ENCODE data around the gene ASTN1.

Gene ASTN1

GRCh38 chr1:176869577-176869976 is 294.9 kb downstream of the ASTN1 start:
- CTCF ChIA-PET = interaction anchor here (1.2 to 3.0 kb wide), 2 partner anchors 11 to 27 kb away, joined by 3 to 13 read pairs; no protein-coding TSS in a partner anchor
- DNase-seq (ENCODE audit: extremely low spot score) = no peak
- POLR2A ChIA-PET = no interaction called here
- TF ChIP-seq CTCF (IDR thresholded peaks at IDR 0.05; ENCODE audit: control extremely low read depth, extremely low read depth, low read depth, missing control alignments) = no peak

- POLR2A ChIA-PET = no interaction called here
- TF ChIP-seq CTCF (IDR thresholded peaks at IDR 0.05; ENCODE audit: control extremely low read depth, extremely low read depth, low read depth, missing control alignments) = no peak
- CTCF ChIA-PET = no interaction called here
Observed at GRCh38 chr1:176866011-176866714, 298.3 kb downstream of the ASTN1 start.

GRCh38 chr1:176864211-176864610 is 300.3 kb downstream of the ASTN1 start:
- no peak for DNase-seq (ENCODE audit: extremely low spot score)
- ChIA-PET POLR2A (no interaction called here), CTCF (interaction anchor here (1.1 kb wide), 1 partner anchor 12 kb away, joined by 3 read pairs; no protein-coding TSS in a partner anchor)
- no peak for TF ChIP-seq CTCF (IDR thresholded peaks at IDR 0.05; ENCODE audit: control extremely low read depth, extremely low read depth, low read depth, missing control alignments)

More at GRCh38 chr1:176866011-176866714, 298.3 kb downstream of the ASTN1 start:
- no peak for DNase-seq (ENCODE audit: extremely low spot score)

DNA sequence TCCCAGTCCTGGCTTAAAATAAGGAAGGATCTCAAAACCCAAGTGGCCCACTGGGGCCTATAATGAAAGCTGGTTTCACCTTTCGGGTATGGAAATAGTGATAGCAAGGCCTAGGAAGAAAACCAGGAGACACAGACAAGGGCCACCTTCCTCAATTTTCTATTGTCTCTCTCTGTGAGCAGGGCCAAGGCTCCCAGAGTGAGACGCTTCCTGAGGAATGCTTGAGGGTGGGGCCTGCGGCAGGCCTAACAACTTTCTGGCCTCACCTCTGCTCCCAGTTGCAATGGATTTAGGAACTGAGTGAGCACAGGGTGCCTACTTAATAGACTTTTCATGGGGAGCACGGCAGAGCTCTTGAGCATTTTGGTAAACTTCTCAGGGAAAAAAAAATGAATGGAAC is 300.9 kb downstream of the ASTN1 start:
- CTCF ChIA-PET = interaction anchor here (1.1 kb wide), 1 partner anchor 12 kb away, joined by 3 read pairs; no protein-coding TSS in a partner anchor
- no peak for DNase-seq (ENCODE audit: extremely low spot score)
- POLR2A ChIA-PET = no interaction called here
- no peak for TF ChIP-seq CTCF (IDR thresholded peaks at IDR 0.05; ENCODE audit: control extremely low read depth, extremely low read depth, low read depth, missing control alignments)

- ChIA-PET POLR2A (no interaction called here), CTCF (no interaction called here)
- TF ChIP-seq CTCF (IDR thresholded peaks at IDR 0.05; ENCODE audit: control extremely low read depth, extremely low read depth, low read depth, missing control alignments) = no peak
- no peak for DNase-seq (ENCODE audit: extremely low spot score)
Observed at GRCh38 chr1:176858433-176858916, 306.0 kb downstream of the ASTN1 start.

DNA sequence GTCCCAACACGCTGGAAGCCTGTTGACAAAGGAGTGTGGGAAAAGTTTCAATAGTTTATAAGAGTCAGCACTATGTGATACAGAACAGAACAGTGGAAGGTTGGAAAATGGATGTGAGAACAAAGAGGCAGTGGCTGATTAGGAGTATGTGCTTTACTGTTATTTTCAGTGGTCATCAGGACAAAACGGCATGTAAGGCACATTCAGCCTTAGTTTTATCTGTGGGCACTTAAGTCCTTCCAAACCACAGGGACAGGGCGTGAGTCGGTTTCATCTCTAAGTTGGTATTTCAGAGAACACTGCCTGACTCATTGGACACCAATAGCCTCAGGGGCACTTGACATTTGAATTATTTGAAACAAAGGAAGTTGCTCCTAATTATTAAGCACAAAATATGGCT is 306.9 kb downstream of the ASTN1 start:
- ChIA-PET CTCF (no interaction called here), POLR2A (no interaction called here)
- DNase-seq (ENCODE audit: extremely low spot score) = no peak
- no peak for TF ChIP-seq CTCF (IDR thresholded peaks at IDR 0.05; ENCODE audit: control extremely low read depth, extremely low read depth, low read depth, missing control alignments)

Data from GM10248 (cell line).